Activated naive CD8-positive, alpha-beta T cell treated with anti-CD3 and anti-CD28 coated beads, Interleukin-2, amount 50 U/mL, for 24 hours (primary cell): ENCODE results near the gene OIT3.

Source experiments
- ATAC-seq: fragments of 150-1000 bp; cut with Tn5 transposase; one replicate; pipeline ENCODE4 v1.10.0; 2021
- DNase-seq: peaks from one replicate; pipeline ENCODE4 v3.0.0; 2021
- H3K27ac Mint-ChIP-seq: one replicate; pipeline ENCODE4 v1.8.0; 2021; ENCODE audit warnings: mild to moderate bottlenecking, mixed read lengths
- H3K27me3 Mint-ChIP-seq: one replicate; pipeline ENCODE4 v1.8.0; 2021; ENCODE audit warnings: mixed read lengths
- H3K36me3 Mint-ChIP-seq: one replicate; pipeline ENCODE4 v1.8.0; 2021; ENCODE audit warnings: low read depth, mixed read lengths
- H3K4me1 Mint-ChIP-seq: one replicate; pipeline ENCODE4 v1.8.0; 2021; ENCODE audit warnings: mixed read lengths
- H3K4me3 Mint-ChIP-seq: one replicate; pipeline ENCODE4 v1.8.0; 2021; ENCODE audit warnings: mild to moderate bottlenecking, moderate library complexity, mixed read lengths
- H3K9me3 Mint-ChIP-seq: one replicate; pipeline ENCODE4 v1.8.0; 2021; ENCODE audit warnings: mixed read lengths

OIT3 gene

DNA sequence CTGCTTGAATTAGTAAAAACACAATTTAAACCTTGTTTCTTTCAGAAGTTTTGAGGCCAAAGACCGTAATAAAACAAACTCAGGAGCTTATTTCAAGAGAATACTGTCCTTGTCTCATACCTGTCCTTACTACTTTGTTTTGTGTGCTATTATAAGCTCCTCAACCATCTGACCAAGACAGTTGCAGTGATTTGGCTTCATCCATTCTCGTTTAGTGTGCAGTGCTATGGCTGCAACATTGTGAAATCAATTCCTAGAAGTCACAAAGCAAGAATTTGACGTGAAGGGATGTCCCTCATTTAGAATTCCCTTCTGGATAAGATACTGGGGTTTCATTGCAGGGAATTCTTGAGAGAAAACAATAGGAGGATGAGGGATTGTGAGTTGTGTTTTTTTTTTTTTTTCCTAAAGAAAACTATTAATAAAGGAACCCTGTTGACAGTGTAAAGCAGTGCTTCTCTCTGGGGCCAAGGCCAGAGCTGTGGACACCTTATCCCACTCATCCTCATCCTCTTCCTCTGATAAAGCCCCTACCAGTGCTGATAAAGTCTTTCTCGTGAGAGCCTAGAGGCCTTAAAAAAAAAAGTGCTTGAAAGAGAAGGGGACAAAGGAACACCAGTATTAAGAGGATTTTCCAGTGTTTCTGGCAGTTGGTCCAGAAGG, at the start of gene OIT3:
TSS of gene OIT3 (plus strand) at position 604 of the 663 bp plus-strand sequence. CDS start 60 bp downstream, outside the sequence.
- DNase-seq (no peak), ATAC-seq (no peak)
- Mint-ChIP-seq H3K27me3 (peaks cover 8% of the 10 kb centered on the region), H3K9me3 (no peaks in the 10 kb centered on the region), H3K36me3 (peaks cover 4% of the 10 kb centered on the region), H3K4me3 (no peak within 1 kb of the TSS), H3K4me1 (peaks cover 3% of the 10 kb centered on the region), H3K27ac (no peak within 1 kb of the TSS)

DNA sequence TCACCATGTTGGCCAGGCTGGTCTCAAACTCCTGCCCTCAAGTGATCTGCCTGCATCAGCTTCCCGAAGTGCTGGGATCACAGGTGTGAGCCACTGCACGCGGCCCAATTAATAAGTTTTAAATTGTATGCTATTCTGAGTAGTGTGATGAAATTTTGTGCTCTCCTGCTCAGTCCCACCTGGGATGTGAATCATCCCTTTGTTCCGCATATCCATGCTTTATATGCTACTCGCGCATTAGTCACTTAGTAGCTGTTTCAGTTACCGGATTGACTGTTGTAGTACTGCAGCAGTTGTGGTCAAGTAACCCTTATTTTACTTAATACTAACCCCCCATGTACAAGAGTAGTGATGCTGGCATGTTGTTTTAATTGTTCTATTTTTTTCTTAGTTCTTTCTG, 47.3 kb upstream of the OIT3 start:
- Mint-ChIP-seq H3K27me3 (no peaks in the 10 kb centered on the region), H3K27ac (no peak overlapping the region), H3K36me3 (no peaks in the 10 kb centered on the region), H3K4me1 (peaks cover 3% of the 10 kb centered on the region), H3K4me3 (no peak overlapping the region), H3K9me3 (no peaks in the 10 kb centered on the region)
- ATAC-seq: peak; percentile 78
- no peak for DNase-seq

DNA sequence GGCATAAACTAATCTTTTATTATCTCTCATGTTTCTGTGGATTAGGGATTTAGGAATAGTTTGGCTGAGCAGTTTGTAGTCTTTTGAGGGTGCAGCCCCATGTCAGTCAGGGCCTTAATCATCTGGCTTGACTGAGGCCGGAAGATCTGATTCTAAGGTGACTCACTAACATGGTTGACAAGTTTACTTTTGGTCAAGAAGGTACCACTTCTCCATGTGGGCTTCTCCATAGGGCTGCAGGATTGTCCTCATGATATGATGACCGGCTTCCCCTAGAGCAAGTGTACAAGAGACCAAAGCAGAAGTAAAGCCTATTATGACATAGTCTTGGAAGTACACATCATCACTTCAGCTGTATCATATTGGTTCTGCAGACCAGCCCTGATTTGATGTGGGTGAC, 45.9 kb upstream of the OIT3 start:
- no peak overlapping the region for H3K27ac Mint-ChIP-seq
- no peaks in the 10 kb centered on the region for H3K9me3 Mint-ChIP-seq
- H3K36me3 Mint-ChIP-seq: no peaks in the 10 kb centered on the region
- ATAC-seq (no peak), DNase-seq (no peak)
- no peaks in the 10 kb centered on the region for H3K27me3 Mint-ChIP-seq
- no peak overlapping the region for H3K4me3 Mint-ChIP-seq
- peaks cover 3% of the 10 kb centered on the region for H3K4me1 Mint-ChIP-seq

DNA sequence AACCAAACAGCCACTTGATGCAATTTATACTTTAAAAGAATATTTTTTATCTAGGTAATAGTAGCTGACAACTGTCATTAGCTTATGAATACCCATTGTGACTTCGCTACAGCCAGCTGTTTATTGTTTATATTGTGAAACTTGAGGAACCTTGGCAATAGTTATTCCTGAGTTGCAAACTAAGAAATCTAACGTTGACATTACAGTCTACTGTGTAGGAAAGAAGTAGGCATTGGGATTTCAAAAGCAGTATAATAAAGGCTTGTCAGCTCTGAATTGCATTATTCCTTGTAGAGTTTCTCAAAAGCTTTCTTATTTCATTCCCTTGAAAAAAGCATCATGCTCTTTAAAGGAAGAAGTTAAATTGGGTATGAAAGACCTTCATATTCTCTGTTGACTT, 42.7 kb upstream of the OIT3 start:
- no peaks in the 10 kb centered on the region for H3K9me3 Mint-ChIP-seq
- no peak overlapping the region for H3K4me3 Mint-ChIP-seq
- H3K4me1 Mint-ChIP-seq: peaks cover 3% of the 10 kb centered on the region
- DNase-seq (no peak), ATAC-seq (no peak)
- H3K27me3 Mint-ChIP-seq: no peaks in the 10 kb centered on the region
- no peak overlapping the region for H3K27ac Mint-ChIP-seq
- H3K36me3 Mint-ChIP-seq: no peaks in the 10 kb centered on the region

DNA sequence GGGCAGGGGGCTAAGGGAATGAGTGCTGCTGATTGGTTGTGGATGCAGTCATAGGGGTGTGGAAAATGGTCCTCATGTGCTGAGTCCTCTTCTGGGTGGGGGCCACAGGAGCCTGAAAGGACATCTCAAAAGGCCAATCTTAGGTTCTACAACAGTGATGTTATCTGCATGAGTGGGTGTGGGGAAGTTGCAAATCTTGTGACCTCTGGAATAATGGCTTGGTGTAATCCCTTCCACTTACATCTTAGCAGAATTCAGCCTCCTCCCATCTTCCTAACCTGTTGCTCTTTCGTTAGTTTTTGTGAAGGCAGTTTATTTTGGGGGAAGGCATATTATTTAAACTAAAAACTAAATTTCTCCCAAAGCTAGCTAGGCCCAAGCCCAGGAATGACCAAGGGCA, 42.0 kb upstream of the OIT3 start:
- no peak for ATAC-seq
- no peak for DNase-seq
- H3K27ac Mint-ChIP-seq: no peak overlapping the region
- H3K9me3 Mint-ChIP-seq: no peaks in the 10 kb centered on the region
- no peaks in the 10 kb centered on the region for H3K36me3 Mint-ChIP-seq
- H3K4me1 Mint-ChIP-seq: no peaks in the 10 kb centered on the region
- no peaks in the 10 kb centered on the region for H3K27me3 Mint-ChIP-seq
- no peak overlapping the region for H3K4me3 Mint-ChIP-seq

DNA sequence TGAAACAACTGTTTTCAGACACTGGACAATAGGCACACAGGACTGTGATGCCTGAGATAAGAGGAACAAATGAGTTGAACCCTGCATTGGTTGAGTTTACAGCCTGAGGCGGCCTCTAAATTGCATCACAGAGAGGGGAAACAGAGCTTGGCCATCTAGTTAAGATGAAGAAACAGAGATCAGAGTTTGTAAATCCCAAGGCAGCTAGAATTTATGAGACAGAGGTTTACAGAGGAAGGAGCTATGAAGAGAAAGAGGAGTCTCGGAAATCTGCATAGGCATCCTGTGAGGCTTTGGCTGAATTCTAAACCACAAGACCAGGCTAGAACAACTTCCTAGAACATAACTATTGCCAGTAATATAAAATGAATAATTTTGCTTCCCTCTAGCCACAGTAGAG, 41.0 kb upstream of the OIT3 start:
- Mint-ChIP-seq H3K27ac (no peak overlapping the region), H3K36me3 (no peaks in the 10 kb centered on the region), H3K27me3 (no peaks in the 10 kb centered on the region), H3K4me3 (no peak overlapping the region), H3K4me1 (no peaks in the 10 kb centered on the region), H3K9me3 (no peaks in the 10 kb centered on the region)
- DNase-seq (no peak), ATAC-seq (no peak)

DNA sequence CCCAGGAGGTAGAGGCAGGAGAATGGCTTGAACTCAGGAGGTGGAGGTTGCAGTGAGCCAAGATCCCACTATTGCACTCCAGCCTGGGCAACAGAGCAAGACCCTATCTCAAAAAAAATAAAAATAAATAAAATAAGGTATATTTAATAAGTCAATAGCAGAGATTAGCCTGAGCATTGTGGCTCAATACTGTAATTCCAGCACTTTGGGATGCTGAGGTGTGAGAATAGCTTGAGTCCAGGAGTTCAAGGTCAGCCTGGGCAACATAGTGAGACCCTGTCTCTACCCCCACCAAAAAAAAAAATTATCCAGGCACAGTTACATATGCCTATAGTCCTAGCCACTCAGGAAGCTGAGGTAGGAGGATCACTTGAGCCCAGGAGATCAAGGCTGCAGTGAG, 38.4 kb upstream of the OIT3 start:
- no peak for ATAC-seq
- no peaks in the 10 kb centered on the region for H3K9me3 Mint-ChIP-seq

DNA sequence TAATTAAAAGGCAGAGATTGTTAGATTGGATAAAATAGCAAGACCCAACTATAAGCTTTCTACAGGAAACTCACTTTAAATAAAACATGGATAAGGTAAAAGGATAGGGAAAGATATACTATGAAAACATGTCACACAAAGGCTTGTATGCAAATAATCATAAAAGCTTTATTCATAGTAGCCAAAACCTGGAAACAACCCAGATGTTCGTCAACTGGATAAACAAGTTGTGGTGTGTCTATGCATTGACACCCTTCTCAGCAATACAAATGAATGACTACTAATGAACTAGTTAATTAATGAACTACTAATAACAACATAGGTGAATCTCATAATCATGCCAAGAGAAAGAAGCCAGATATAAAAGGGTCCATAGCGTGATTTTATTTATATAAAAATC, 37.7 kb upstream of the OIT3 start:
- no peak overlapping the region for H3K27ac Mint-ChIP-seq

More for the DNA sequence above, 38.4 kb upstream of the OIT3 start:
- no peaks in the 10 kb centered on the region for H3K27me3 Mint-ChIP-seq
- H3K4me3 Mint-ChIP-seq: no peak overlapping the region
- H3K4me1 Mint-ChIP-seq: no peaks in the 10 kb centered on the region
- no peak for DNase-seq
- no peaks in the 10 kb centered on the region for H3K36me3 Mint-ChIP-seq
- H3K27ac Mint-ChIP-seq: no peak overlapping the region

DNA sequence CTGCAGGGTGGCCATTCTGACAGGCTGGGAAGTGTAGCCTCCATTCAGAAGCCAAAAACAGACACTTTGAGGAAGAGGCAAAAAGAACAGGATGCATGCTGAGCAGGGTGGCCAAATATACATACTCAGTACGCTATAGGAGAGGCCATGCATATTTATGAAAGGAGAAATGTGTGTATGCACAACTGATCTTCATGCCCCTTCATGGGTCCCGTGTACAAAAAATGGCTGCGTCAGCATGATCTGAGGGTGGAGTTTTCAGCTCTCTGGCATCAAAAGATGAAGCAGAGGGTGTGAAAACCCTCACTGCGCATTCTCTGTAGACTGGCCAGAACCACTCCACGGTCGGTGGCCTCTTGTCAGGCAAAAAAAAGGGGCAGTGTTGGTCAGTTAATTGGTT, 35.5 kb upstream of the OIT3 start:
- H3K4me3 Mint-ChIP-seq: no peak overlapping the region
- H3K27ac Mint-ChIP-seq: no peak overlapping the region
- H3K4me1 Mint-ChIP-seq: no peaks in the 10 kb centered on the region
- ATAC-seq: no peak
- H3K9me3 Mint-ChIP-seq: no peaks in the 10 kb centered on the region
- no peaks in the 10 kb centered on the region for H3K27me3 Mint-ChIP-seq
- DNase-seq: no peak
- no peaks in the 10 kb centered on the region for H3K36me3 Mint-ChIP-seq

More for the DNA sequence above, 37.7 kb upstream of the OIT3 start:
- no peak for DNase-seq
- Mint-ChIP-seq H3K4me1 (no peaks in the 10 kb centered on the region), H3K4me3 (no peak overlapping the region), H3K9me3 (no peaks in the 10 kb centered on the region), H3K27me3 (no peaks in the 10 kb centered on the region), H3K36me3 (no peaks in the 10 kb centered on the region)
- no peak for ATAC-seq

DNA sequence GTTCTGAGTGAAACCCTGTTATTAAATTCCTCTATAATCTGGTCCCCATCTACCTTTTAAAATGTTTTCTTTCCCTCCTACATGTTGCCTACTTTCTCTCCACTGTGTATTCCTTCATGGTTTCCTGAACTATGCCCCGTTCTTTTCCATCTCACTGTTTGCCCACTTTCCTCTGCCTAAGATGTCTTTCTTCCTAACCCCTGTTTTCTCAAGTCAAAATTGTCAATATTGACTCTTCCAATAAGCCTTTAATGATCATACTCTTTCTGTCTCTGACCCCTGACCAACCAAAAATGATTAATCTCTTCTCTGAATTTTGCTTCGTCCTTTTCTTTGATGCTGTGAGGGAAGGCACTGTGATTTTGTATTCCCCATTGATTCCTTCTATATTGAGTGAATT, 30.6 kb upstream of the OIT3 start:
- DNase-seq: no peak
- no peak overlapping the region for H3K4me3 Mint-ChIP-seq
- H3K4me1 Mint-ChIP-seq: no peaks in the 10 kb centered on the region
- H3K27me3 Mint-ChIP-seq: no peaks in the 10 kb centered on the region
- no peaks in the 10 kb centered on the region for H3K36me3 Mint-ChIP-seq
- no peaks in the 10 kb centered on the region for H3K9me3 Mint-ChIP-seq
- ATAC-seq: no peak
- H3K27ac Mint-ChIP-seq: no peak overlapping the region

DNA sequence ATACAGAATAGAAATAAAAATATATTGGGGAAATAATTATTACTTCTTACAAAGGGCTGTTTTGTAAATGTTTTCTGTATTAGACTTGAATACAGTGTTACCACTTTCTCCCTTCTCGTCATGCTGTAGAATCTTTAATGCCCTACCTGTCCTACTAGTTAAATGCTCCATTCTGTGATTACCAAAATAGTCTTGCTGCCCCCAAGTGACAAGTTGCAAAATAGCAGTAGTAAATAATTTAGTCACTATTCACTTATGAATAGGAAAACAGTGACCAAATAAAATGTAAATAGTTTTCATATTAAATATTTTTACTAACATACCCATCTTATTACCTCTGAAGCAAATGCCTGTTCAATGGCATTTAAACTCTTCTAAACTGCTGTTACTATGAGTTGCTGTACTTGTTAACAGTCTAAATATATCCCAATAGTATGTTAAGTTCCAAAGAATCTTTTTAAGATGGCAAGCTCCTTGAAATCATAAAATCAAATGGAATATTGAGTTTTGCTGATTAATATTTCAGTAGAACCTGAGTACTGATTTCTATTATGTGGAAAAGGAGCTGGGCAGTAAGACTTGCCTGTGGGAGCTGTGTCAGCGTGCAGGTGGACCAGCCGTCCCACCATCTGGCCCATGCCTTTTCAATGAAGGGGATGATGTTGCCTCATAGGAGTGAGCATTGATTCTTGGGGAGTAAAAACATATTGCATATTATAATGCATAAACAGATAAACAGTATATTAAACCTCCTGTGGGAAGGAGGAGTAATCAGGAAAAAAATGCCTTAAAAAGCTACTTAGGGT, 18.1 kb upstream of the OIT3 start:
- Mint-ChIP-seq H3K27ac (no peak overlapping the region), H3K4me1 (no peaks in the 10 kb centered on the region), H3K4me3 (no peak overlapping the region), H3K9me3 (no peaks in the 10 kb centered on the region), H3K36me3 (peaks cover 14% of the 10 kb centered on the region), H3K27me3 (no peaks in the 10 kb centered on the region)
- ATAC-seq (no peak), DNase-seq (no peak)

DNA sequence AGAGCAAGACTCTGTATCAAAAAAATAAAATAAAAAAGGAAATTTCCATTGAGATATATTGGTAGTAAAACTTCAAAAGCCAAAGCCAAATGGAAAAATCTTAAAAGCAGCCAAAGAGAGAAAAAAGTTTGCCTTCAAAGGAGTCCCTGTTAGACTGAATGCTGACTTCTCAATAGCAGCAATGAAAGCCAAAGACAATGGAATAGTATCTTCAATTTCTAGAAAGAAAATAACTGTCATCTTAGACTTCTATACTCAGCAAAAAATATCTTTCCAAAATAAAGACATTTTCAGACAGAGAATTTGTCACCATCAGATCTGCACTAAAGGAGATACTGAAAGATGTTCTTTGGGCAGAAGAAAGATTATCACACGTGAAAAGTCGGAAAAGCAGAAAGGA, 14.3 kb upstream of the OIT3 start:
- peaks cover 13% of the 10 kb centered on the region for H3K9me3 Mint-ChIP-seq
- peaks cover 11% of the 10 kb centered on the region for H3K4me1 Mint-ChIP-seq
- H3K36me3 Mint-ChIP-seq: peaks cover 24% of the 10 kb centered on the region
- H3K4me3 Mint-ChIP-seq: no peak overlapping the region
- ATAC-seq: no peak
- no peak overlapping the region for H3K27ac Mint-ChIP-seq
- no peak for DNase-seq
- no peaks in the 10 kb centered on the region for H3K27me3 Mint-ChIP-seq

DNA sequence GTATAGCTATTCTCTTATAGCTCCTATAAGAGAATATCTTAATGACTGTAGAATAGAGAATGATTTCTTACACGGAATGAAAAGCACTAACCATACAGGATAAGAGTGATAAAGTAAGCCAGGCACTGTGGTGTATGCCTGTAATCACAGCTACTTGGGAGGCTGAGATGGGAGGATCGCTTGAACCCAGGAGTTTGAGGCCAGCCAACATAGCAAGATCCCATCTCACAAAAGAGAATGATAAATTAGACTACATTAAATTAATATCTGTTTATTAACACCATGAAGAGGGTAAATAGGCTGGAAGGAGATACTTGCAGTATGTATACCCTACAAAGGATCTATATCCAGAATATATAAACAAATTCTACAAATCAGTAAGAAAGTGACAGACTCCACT, 12.2 kb upstream of the OIT3 start:
- Mint-ChIP-seq H3K27me3 (no peaks in the 10 kb centered on the region), H3K9me3 (peaks cover 13% of the 10 kb centered on the region), H3K27ac (no peak overlapping the region), H3K4me1 (peaks cover 18% of the 10 kb centered on the region), H3K4me3 (no peak overlapping the region), H3K36me3 (peaks cover 30% of the 10 kb centered on the region)
- no peak for ATAC-seq
- no peak for DNase-seq

DNA sequence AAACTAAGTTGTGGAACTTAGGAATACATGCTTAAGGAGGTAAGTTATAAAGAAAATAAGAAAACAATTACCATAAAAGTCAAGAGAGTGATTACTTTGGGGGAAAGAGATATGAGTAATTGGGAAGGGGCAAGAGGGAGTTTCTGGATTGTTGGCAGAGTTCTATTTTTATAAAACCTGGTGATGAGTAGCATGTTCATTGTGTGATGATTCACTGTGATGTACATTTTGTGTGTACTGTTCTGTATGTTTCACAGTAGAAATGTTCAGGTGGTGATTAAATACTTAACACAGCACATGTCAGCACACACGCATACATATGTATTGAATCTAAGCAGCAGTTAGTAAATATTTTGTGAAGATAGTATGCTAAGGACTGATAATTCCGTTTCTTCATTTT, 9.7 kb upstream of the OIT3 start:
- DNase-seq (no peak), ATAC-seq (no peak)
- no peak overlapping the region for H3K4me3 Mint-ChIP-seq
- H3K27ac Mint-ChIP-seq: no peak overlapping the region
- peaks cover 38% of the 10 kb centered on the region for H3K4me1 Mint-ChIP-seq
- peaks cover 13% of the 10 kb centered on the region for H3K9me3 Mint-ChIP-seq
- no peaks in the 10 kb centered on the region for H3K27me3 Mint-ChIP-seq
- H3K36me3 Mint-ChIP-seq: peaks cover 38% of the 10 kb centered on the region

DNA sequence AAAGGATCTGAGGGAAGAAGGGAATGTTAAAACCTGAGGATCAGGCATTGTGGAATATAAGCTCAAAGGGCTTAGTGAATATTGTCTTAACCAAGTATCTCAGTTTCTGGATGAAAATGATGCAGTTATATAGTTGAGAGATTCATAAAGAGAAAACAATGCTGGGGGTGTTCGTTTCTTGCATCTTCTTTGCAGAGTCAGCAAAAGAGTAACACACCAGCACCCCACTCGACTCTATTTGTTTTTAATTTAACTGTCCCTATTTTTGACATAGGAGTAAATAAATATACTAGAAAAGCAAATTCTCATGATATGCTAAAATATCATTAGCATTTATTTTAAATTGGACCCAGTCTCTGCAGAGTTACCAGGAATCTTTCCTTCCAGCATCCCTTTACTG, 7.6 kb upstream of the OIT3 start:
- no peak for DNase-seq
- H3K9me3 Mint-ChIP-seq: peaks cover 13% of the 10 kb centered on the region
- no peak overlapping the region for H3K27ac Mint-ChIP-seq
- H3K4me3 Mint-ChIP-seq: no peak overlapping the region
- ATAC-seq: no peak
- H3K27me3 Mint-ChIP-seq: no peaks in the 10 kb centered on the region
- H3K36me3 Mint-ChIP-seq: peaks cover 35% of the 10 kb centered on the region
- peaks cover 38% of the 10 kb centered on the region for H3K4me1 Mint-ChIP-seq
